Naive thymus-derived CD4-positive, alpha-beta T cell (primary cell): Measurements from ENCODE around the gene HNRNPU. TPM values are rescaled to one million over a fixed set of nuclear protein-coding genes. Genes with fewer than 3 reads are reported as not detected.

Experiments
- ATAC-seq: fragments of 150-1000 bp; cut with Tn5 transposase; 2 replicates; pipeline ENCODE4 v1.10.0; 2021; ENCODE audit warnings: mild to moderate bottlenecking, moderate library complexity
- CTCF ChIA-PET: fragments of 350-600 bp; sonication (Branson Sonifier 250); formaldehyde crosslinking; loops from one replicate; lab custom pipeline; 2021; ENCODE audit warnings: antibody characterized with exemption; lab: Charles Lee
- POLR2A ChIA-PET: fragments of 350-600 bp; sonication (Branson Sonifier 250); formaldehyde crosslinking; loops from one replicate; lab custom pipeline; 2021; ENCODE audit warnings: antibody characterized with exemption, inconsistent platforms; lab: Charles Lee
- DNase-seq, 9 donors: peaks; one replicate each; pipeline versions ENCODE4 v3.0.0 to v3.0.0-alpha.2; 2020 to 2022; ENCODE audit warnings: mixed read lengths in 1 of 9
- H3K27ac ChIP-seq: one replicate; pipeline ENCODE4 v1.7.0; 2013; ENCODE audit warnings: mild to moderate bottlenecking, low read depth, low read length, moderate library complexity
- H3K27me3 ChIP-seq, 2 donors: one replicate each; pipeline ENCODE4 v1.7.0; 2013; ENCODE audit warnings: low read length in 2 of 2, mild to moderate bottlenecking in 2 of 2, moderate library complexity in 2 of 2; ENCODE audit not compliant: control insufficient read depth in 2 of 2, insufficient read depth in 2 of 2
- H3K36me3 ChIP-seq, 3 experiments: 1 replicate in 2 of 3; 2 replicates in 1 of 3; pipeline ENCODE4 v1.7.0; 2013; ENCODE audit warnings: low read length in 3 of 3, mild to moderate bottlenecking in 3 of 3, moderate library complexity in 1 of 3; ENCODE audit not compliant: insufficient read depth in 3 of 3, control insufficient read depth in 2 of 3
- H3K4me1 ChIP-seq, 2 donors: one replicate each; pipeline ENCODE4 v1.7.0; 2013; ENCODE audit warnings: low read length in 2 of 2, mild to moderate bottlenecking in 2 of 2, moderate library complexity in 1 of 2; ENCODE audit not compliant: control insufficient read depth in 2 of 2, insufficient read depth in 2 of 2
- H3K4me3 ChIP-seq: 2 replicates; pipeline ENCODE4 v1.7.0; 2013; ENCODE audit warnings: mild to moderate bottlenecking, low read length
- H3K9me3 ChIP-seq, 3 experiments: 1 replicate in 2 of 3; 2 replicates in 1 of 3; pipeline ENCODE4 v1.7.0; 2013; ENCODE audit warnings: low read length in 3 of 3; ENCODE audit not compliant: control insufficient read depth in 2 of 3
- H3K27ac Mint-ChIP-seq, 9 donors: one replicate each; pipeline ENCODE4 v1.8.0; 2020 to 2022; ENCODE audit warnings: mixed read lengths in 9 of 9, mild to moderate bottlenecking in 8 of 9, moderate library complexity in 5 of 9, inconsistent platforms in 2 of 9
- H3K27me3 Mint-ChIP-seq, 5 donors: one replicate each; pipeline ENCODE4 v1.8.0; 2021 to 2022; ENCODE audit warnings: mixed read lengths in 5 of 5, mild to moderate bottlenecking in 1 of 5
- H3K36me3 Mint-ChIP-seq, 5 donors: one replicate each; pipeline ENCODE4 v1.8.0; 2020 to 2022; ENCODE audit warnings: mixed read lengths in 5 of 5, mild to moderate bottlenecking in 3 of 5, inconsistent platforms in 1 of 5
- H3K4me1 Mint-ChIP-seq, 7 donors: one replicate each; pipeline ENCODE4 v1.8.0; 2020 to 2022; ENCODE audit warnings: mixed read lengths in 7 of 7, mild to moderate bottlenecking in 3 of 7, inconsistent platforms in 1 of 7
- H3K4me3 Mint-ChIP-seq, 10 donors: one replicate each; pipeline ENCODE4 v1.8.0; 2020 to 2022; ENCODE audit warnings: mild to moderate bottlenecking in 10 of 10, mixed read lengths in 10 of 10, moderate library complexity in 6 of 10, inconsistent platforms in 2 of 10
- H3K9me3 Mint-ChIP-seq, 11 donors: one replicate each; pipeline ENCODE4 v1.8.0; 2020 to 2022; ENCODE audit warnings: mixed read lengths in 11 of 11, mild to moderate bottlenecking in 4 of 11, inconsistent platforms in 1 of 11, moderate library complexity in 1 of 11
- intact Hi-C, 2 donors: fragments of 100-400 bp; cut with micrococcal nuclease; formaldehyde crosslinking; loops; one replicate each; pipeline ENCODE4 v1.15.1; 2023
- polyA plus RNA-seq, 2 donors: library from polyadenylated mRNA; unstranded; fragments of 300-500 nt; fragmentation: Illumina TruSeq; gene quantifications; one replicate each; pipeline ENCODE4 v1.2.3, GENCODE V29; 2021
- total RNA-seq, 6 experiments: library from RNA in 5 of 6; stranded (reverse) in 5 of 6; gene quantifications; 1 replicate in 5 of 6; 2 replicates in 1 of 6; pipeline ENCODE4 v1.2.3 and lab custom pipeline; 2021 to 2026

HNRNPU gene
- total RNA-seq (100 to 1,000 TPM; 378 to 509 (median 428) TPM), polyA plus RNA-seq (100 to 1,000 TPM; 282 to 474 TPM), total RNA-seq (lab: John Stamatoyannopoulos, UW) (1,613 reads per million, percentile 100 among the genes with 10 or more reads in this experiment)

DNA sequence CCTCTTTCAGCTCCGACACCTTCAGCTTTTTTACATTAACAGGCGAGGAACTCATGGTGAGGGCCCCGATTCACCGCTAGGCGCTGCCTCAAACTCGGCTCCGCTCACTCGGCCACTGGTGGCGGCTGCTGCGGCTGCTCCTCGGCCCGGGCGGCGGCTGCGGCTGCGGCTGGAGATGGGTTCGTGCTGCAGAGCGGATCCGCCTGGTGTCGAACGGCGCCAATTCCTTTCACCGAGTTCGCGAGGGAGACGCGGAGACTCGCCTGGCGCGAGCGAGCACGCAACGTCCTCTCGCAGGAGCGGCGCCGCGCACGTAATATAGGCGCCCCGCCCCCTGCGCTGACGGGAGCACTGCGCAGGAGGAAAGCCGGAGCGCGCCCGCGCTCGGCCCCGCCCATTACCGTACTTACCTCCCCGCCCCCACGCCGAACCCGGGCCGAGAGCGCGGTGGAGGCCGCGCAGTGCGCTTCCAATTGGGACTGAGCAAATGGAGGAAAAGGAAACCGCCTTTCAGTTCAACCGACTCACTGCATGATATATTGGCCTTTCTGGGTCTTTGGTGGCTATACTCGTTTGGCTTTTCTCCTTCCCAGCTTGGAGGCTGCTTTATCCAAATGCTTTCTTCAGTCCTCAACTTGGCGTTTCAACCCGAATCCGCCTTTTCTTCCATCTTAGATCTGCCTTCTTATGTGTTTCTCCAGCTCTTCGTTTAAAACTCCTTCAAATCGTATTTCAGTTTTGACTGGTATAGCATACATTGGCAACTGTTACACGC is at the start of gene HNRNPU:
TSS of gene HNRNPU (minus strand) at position 291 of the 775 bp plus-strand sequence. CDS start at position 55, 236 bp downstream.
- POLR2A ChIA-PET = interaction anchor here (0.6 to 30.7 kb wide), 25 partner anchors 7 to 1702 kb away, joined by 3 to 1419 read pairs (median 4); partner anchors contain the start of genes CATSPERE, CEP170, CNST and COX20
- H3K27ac Mint-ChIP-seq = peak within 1 kb of the TSS; percentile 93 to 100 (median 98)
- ATAC-seq = peak; percentile 81

DNA sequence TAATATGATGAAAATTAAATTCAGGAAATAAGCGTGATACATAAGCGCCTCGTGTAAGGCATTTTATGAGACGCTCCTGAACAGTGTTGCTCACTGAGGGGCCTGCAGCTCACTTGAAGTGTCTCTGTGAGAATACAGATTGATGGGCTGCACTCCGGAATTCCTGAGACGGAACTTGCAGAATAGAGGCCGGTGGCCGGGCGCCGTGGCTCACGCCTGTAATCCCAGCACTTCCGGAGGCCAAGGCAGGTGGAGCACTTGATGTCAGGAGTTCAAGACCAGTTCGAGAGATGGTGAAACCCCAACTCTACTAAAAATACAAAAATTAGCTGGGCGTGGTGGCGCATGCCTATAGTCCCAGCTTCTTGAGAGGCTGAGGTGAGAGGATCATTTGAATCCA is 49.5 kb upstream of the HNRNPU start:
- no peak overlapping the region for H3K4me3 ChIP-seq
- no peaks in the 10 kb centered on the region for H3K9me3 ChIP-seq
- H3K27ac ChIP-seq = no peak overlapping the region
- ChIA-PET POLR2A (no interaction called here), CTCF (no interaction called here)
- DNase-seq (no peak), ATAC-seq (no peak)
- Mint-ChIP-seq H3K4me1 (peaks cover 0 to 7% (median 3%) of the 10 kb centered on the region in 7 donors), H3K27ac (no peak overlapping the region), H3K36me3 (no peaks in the 10 kb centered on the region), H3K4me3 (no peak overlapping the region), H3K27me3 (peaks cover 0 to 20% (median 0%) of the 10 kb centered on the region in 5 donors), H3K9me3 (no peaks in the 10 kb centered on the region)
- H3K4me1 ChIP-seq = no peaks in the 10 kb centered on the region
- H3K36me3 ChIP-seq = no peaks in the 10 kb centered on the region
- no peaks in the 10 kb centered on the region for H3K27me3 ChIP-seq
- intact Hi-C loops = no loop called here

More for the DNA sequence above, at the start of gene HNRNPU:
- Histone ChIP-seq H3K27me3 (no peaks in the 10 kb centered on the region), H3K9me3 (no peaks in the 10 kb centered on the region), H3K4me3 (peak within 1 kb of the TSS; percentile 78), H3K36me3 (peaks cover 8 to 21% (median 19%) of the 10 kb centered on the region in 3 experiments), H3K27ac (peak within 1 kb of the TSS; percentile 100), H3K4me1 (peaks cover 23 to 25% of the 10 kb centered on the region in 2 donors)
- H3K36me3 Mint-ChIP-seq = peaks cover 6 to 28% (median 25%) of the 10 kb centered on the region in 5 donors
- peak; percentile 93 to 99 (median 98) for DNase-seq
- peaks cover 0 to 3% (median 0%) of the 10 kb centered on the region in 5 donors for H3K27me3 Mint-ChIP-seq
- H3K4me3 Mint-ChIP-seq = peak within 1 kb of the TSS; percentile 86 to 98 (median 98)
- CTCF ChIA-PET = interaction anchor here (0.5 to 8.7 kb wide), 8 partner anchors 28 to 1633 kb away, joined by 3 to 83 read pairs (median 5); partner anchors contain the start of gene COX20
- intact Hi-C loops = loop anchor here (1.0 to 10.0 kb wide), 12 partner anchors 29 to 1702 kb away; partner anchors contain the start of genes CNST (in 2 of the 2), COX20 (in 2 of the 2), TFB2M (in 2 of the 2) and CATSPERE (in 1 of the 2)
- peaks cover 0 to 11% (median 0%) of the 10 kb centered on the region in 11 donors for H3K9me3 Mint-ChIP-seq
- H3K4me1 Mint-ChIP-seq = peaks cover 39 to 56% (median 51%) of the 10 kb centered on the region in 7 donors

DNA sequence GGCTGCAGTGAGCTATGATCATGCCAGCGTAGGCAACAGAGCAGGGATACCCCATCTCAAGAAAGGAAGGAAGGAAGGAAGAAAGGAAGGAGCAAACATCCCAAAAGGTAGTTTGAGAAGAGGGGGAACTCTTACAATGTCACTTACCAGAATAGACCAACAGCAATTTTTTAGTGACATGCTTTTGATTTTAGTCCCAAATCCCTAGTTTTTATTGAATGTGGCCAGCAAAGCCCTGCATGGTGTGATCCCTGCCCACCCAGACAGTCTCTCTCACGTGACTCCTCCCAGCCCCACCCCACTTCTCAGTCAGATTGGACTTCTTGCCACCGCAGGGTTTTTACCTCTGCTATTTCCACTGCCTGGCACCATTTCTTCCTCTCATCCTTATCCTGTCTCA is 39.8 kb upstream of the HNRNPU start:
- no peak for ATAC-seq
- Mint-ChIP-seq H3K27ac (no peak overlapping the region), H3K36me3 (no peaks in the 10 kb centered on the region)

DNA sequence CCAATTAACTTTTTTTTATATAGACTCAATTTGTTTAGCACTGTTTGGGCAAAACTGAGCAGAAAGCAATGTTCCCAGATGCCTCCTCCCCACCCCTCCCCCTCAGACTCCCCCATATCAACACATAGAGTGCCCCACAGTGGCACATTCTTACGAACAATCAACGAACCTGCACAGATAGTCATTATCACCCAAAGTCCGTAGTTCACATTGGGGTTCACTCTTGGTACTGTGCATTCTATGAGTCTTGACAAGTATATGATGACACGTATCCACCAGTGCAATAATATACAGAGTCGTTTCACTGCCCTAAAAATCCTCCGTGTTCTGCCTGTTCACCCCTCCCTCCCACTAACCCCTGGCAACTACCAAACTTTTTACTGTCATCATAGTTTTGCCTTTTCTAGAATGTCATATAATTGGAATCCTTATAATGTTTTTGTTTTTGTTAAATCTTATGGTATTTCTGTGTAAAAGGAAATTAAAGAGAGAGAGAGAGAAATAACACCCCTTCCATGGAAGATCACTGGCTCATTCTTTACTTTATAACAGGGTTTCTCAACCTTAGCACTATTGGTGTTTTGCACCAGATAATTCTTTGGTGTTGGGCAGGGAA is 37.2 kb upstream of the HNRNPU start:
- Mint-ChIP-seq H3K4me3 (no peak overlapping the region), H3K9me3 (no peaks in the 10 kb centered on the region), H3K4me1 (peaks cover 0 to 7% (median 0%) of the 10 kb centered on the region in 7 donors), H3K36me3 (no peaks in the 10 kb centered on the region), H3K27ac (peak overlapping the region in 1 of 9 donors; percentile 24), H3K27me3 (no peaks in the 10 kb centered on the region)
- H3K4me1 ChIP-seq = no peaks in the 10 kb centered on the region
- H3K27me3 ChIP-seq = no peaks in the 10 kb centered on the region
- no peaks in the 10 kb centered on the region for H3K36me3 ChIP-seq
- H3K27ac ChIP-seq = no peak overlapping the region
- CTCF ChIA-PET = no interaction called here
- H3K9me3 ChIP-seq = no peaks in the 10 kb centered on the region
- no peak overlapping the region for H3K4me3 ChIP-seq
- POLR2A ChIA-PET = no interaction called here
- intact Hi-C loops = loop anchor here in 1 of 2 donors (1.0 kb wide), 1 partner anchor 100 kb away; no protein-coding TSS in a partner anchor
- DNase-seq = no peak
- ATAC-seq = no peak

More for the DNA sequence above, 39.8 kb upstream of the HNRNPU start:
- intact Hi-C loops = no loop called here
- Histone ChIP-seq H3K27ac (no peak overlapping the region), H3K27me3 (no peaks in the 10 kb centered on the region), H3K36me3 (no peaks in the 10 kb centered on the region), H3K4me1 (no peaks in the 10 kb centered on the region), H3K9me3 (no peaks in the 10 kb centered on the region), H3K4me3 (no peak overlapping the region)
- Mint-ChIP-seq H3K27me3 (peaks cover 0 to 3% (median 0%) of the 10 kb centered on the region in 5 donors), H3K9me3 (no peaks in the 10 kb centered on the region), H3K4me1 (peaks cover 0 to 1% (median 0%) of the 10 kb centered on the region in 7 donors), H3K4me3 (peak overlapping the region in 1 of 10 donors; percentile 38)
- ChIA-PET POLR2A (no interaction called here), CTCF (no interaction called here)
- no peak for DNase-seq

DNA sequence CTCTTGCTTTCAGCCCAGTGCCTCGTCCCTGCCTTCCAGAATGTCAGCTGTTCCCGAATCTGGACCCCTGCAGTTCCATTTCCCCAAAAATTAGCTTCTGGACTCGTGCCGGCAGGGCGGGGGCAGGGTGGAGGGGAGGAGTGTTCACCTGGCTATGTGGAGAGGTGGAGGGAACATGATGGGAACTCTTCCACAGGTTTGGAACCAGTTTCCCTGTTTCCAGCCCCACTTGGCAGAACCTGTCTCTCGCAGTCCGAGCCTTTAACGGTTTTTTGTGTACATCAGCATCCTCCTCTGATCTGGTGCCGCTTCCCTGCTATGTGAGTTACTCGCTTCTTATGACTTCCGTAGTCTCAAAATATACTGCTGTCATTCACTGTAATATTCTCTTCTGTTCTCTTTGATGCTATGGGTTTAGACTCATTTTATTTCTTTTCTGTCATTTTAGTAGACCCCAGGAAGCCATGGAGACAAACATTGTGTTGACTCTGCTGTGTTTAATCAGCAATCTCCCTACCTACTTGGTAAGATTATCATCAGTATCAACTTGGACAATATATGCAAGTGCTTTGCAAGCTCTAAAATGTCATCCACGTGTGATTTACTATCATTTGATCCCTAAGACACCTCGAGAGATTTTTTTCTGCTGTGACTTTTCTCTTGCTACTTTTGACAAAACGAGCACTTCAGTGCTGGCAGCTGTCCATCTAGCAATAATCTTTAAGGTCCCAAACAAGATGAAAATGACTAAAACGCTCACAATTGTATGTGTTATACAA is 33.3 kb upstream of the HNRNPU start:
- intact Hi-C loops = no loop called here
- Mint-ChIP-seq H3K36me3 (no peaks in the 10 kb centered on the region), H3K4me1 (peaks cover 0 to 7% (median 0%) of the 10 kb centered on the region in 7 donors), H3K27ac (no peak overlapping the region), H3K9me3 (no peaks in the 10 kb centered on the region), H3K27me3 (no peaks in the 10 kb centered on the region), H3K4me3 (no peak overlapping the region)
- DNase-seq (no peak), ATAC-seq (no peak)
- no peak overlapping the region for H3K4me3 ChIP-seq
- H3K4me1 ChIP-seq = no peaks in the 10 kb centered on the region
- CTCF ChIA-PET = no interaction called here
- H3K9me3 ChIP-seq = no peaks in the 10 kb centered on the region
- H3K27me3 ChIP-seq = no peaks in the 10 kb centered on the region
- POLR2A ChIA-PET = interaction anchor here (1.1 kb wide), 1 partner anchor 34 kb away, joined by 3 read pairs; no protein-coding TSS in a partner anchor
- H3K27ac ChIP-seq = no peak overlapping the region
- no peaks in the 10 kb centered on the region for H3K36me3 ChIP-seq

DNA sequence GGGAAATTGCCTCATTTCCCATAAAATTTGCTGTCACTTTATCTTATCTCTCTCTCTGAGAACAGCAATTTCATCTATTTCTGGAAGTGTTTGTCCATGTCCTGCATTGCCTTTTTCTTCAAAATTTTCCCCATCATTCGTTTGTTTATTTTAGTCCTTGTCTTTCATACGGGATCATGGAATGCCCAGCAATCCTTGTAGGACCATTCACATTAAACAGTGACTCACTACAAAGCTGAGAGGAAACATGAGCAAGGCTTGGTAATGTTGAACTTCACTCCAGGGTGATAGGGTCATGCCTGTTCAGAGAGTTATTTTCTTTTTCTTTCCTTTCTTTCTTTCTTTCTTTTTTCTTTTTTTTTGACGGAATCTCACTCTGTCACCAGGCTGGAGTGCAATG is 32.2 kb upstream of the HNRNPU start:
- Mint-ChIP-seq H3K27ac (no peak overlapping the region), H3K27me3 (no peaks in the 10 kb centered on the region), H3K9me3 (no peaks in the 10 kb centered on the region), H3K4me3 (no peak overlapping the region), H3K4me1 (peaks cover 0 to 7% (median 0%) of the 10 kb centered on the region in 7 donors), H3K36me3 (no peaks in the 10 kb centered on the region)
- Histone ChIP-seq H3K9me3 (no peaks in the 10 kb centered on the region), H3K4me1 (no peaks in the 10 kb centered on the region), H3K27ac (no peak overlapping the region), H3K36me3 (no peaks in the 10 kb centered on the region), H3K4me3 (no peak overlapping the region), H3K27me3 (no peaks in the 10 kb centered on the region)
- ATAC-seq (no peak), DNase-seq (no peak)
- CTCF ChIA-PET = no interaction called here
- intact Hi-C loops = no loop called here
- POLR2A ChIA-PET = no interaction called here
